Measurements from ENCODE around the gene GLRX. TPM values are rescaled to one million over a fixed set of nuclear protein-coding genes. Genes with fewer than 3 reads are reported as not detected.

The GLRX gene
- total RNA-seq, 2 experiments from 2014 or later: 52.9 to 80.5 TPM

DNA sequence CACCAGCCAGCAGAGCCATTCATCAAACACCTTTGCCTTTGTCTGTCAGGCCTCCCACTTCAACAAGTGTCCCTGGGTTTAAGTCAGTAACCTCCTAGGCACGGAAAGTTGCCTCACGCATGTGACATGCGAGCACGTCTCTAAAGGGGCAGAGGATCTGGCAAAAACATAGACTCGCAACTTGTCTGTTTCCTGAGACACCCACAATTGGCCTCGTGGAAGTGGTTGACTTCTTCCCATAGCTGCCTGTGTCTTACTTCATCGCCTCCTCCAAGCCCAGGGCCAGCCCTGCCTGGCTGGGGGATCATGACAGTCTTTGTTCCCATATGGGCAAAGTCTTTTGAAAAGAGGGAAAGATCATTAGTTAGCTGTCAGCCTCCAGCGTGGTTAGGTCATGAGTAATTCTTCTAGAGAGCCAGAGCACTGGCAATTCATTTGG, 35.5 kb upstream of the GLRX start:
- TF ChIP-seq EZH2phosphoT487 (IDR thresholded peaks at IDR 0.05; ENCODE audit: borderline replicate concordance, low read depth, low read length) (no peak), CTCF (conservative IDR thresholded peaks at IDR 0.05; ENCODE audit: low read length) (no peak)
- Histone ChIP-seq H2AFZ (ENCODE audit: low read length) (no peak overlapping the region), H3K9me3 (ENCODE audit: low read length) (no peaks in the 10 kb centered on the region), H3K4me1 (ENCODE audit: insufficient read depth, low read length, poor library complexity, severe bottlenecking) (peaks cover 15% of the 10 kb centered on the region), H3K36me3 (ENCODE audit: insufficient read depth, low read length) (no peaks in the 10 kb centered on the region), H3K27ac (ENCODE audit: low read depth, low read length, poor library complexity, severe bottlenecking) (no peak overlapping the region), H3K4me2 (ENCODE audit: low read length) (no peak overlapping the region), H3K4me3 (ENCODE audit: low read depth, low read length, poor library complexity, severe bottlenecking) (no peak overlapping the region), H3K79me2 (ENCODE audit: insufficient read depth, low read depth, low read length) (no peaks in the 10 kb centered on the region), H3K9me2 (ENCODE audit: insufficient read depth, low read length) (no peaks in the 10 kb centered on the region), H4K20me1 (ENCODE audit: insufficient read depth, low read length) (no peaks in the 10 kb centered on the region)
- BruUV-seq (replicated peaks): no TSS peak
- CTCF ChIA-PET (ENCODE audit: unreplicated experiment): no interaction called here
- DNase-seq (ENCODE audit: low spot score): no peak
- POLR2A ChIA-PET: no interaction called here
- intact Hi-C loops (cut with micrococcal nuclease; ENCODE audit: unreplicated experiment): loop anchor here (1.0 to 10.0 kb wide), 4 partner anchors 103 to 743 kb away; partner anchors contain the start of gene ELL2

DNA sequence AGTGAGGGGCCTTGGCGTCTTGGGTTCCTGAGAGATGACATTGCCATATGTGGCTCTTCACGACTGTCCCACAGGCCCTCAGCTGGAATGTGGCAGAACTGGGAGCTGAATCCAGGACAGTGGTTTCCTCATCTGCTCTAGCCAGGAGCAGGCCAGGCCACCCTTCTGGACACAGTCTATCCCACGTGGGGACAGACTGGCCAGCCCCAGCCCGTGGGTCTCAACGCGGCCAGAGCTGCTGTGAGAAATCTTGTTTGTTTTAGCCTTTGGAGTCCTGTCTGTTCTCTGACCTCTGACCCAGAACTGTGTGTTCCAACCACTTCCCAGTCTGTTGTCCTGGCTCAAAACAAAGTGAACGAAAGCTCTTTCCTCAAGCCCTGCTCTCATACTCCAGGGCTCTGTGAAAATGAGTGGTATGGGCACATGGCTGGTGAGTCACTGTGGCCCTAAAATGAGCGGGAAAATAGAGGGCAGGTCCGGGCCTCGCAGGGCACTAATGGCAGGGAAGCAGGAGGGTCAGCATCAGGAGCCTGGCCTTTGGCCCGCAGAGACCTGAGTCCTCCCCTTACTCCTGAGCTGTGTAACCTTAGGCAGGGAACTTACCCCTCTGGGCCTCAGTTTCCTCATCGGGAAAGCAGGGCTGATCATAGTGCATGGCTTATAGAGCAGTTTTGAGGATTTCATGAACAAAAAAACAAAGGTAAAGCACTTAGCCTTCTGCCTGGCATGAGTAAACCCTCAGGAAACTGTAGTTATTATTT, 34.8 kb upstream of the GLRX start:
- no peak overlapping the region for H2AFZ ChIP-seq (ENCODE audit: low read length)
- intact Hi-C loops (cut with micrococcal nuclease; ENCODE audit: unreplicated experiment): loop anchor here (10.0 kb wide), 1 partner anchor 587 kb away; no protein-coding TSS in a partner anchor
- POLR2A ChIA-PET: interaction anchor here (0.6 to 0.7 kb wide), 3 partner anchors 87 to 1877 kb away, joined by 3 read pairs; no protein-coding TSS in a partner anchor

More for the DNA sequence above, 34.8 kb upstream of the GLRX start:
- DNase-seq (ENCODE audit: low spot score): no peak
- CTCF ChIA-PET (ENCODE audit: unreplicated experiment): no interaction called here
- no peak overlapping the region for H3K4me3 ChIP-seq (ENCODE audit: low read depth, low read length, poor library complexity, severe bottlenecking)
- no peak for TF ChIP-seq CTCF (conservative IDR thresholded peaks at IDR 0.05; ENCODE audit: low read length)
- TF ChIP-seq EZH2phosphoT487 (IDR thresholded peaks at IDR 0.05; ENCODE audit: borderline replicate concordance, low read depth, low read length): no peak
- H3K36me3 ChIP-seq (ENCODE audit: insufficient read depth, low read length): no peaks in the 10 kb centered on the region
- no peaks in the 10 kb centered on the region for H3K9me2 ChIP-seq (ENCODE audit: insufficient read depth, low read length)
- no TSS peak for BruUV-seq (replicated peaks)
- no peaks in the 10 kb centered on the region for H3K9me3 ChIP-seq (ENCODE audit: low read length)
- H3K79me2 ChIP-seq (ENCODE audit: insufficient read depth, low read depth, low read length): no peaks in the 10 kb centered on the region
- peaks cover 15% of the 10 kb centered on the region for H3K4me1 ChIP-seq (ENCODE audit: insufficient read depth, low read length, poor library complexity, severe bottlenecking)
- H4K20me1 ChIP-seq (ENCODE audit: insufficient read depth, low read length): no peaks in the 10 kb centered on the region
- no peak overlapping the region for H3K4me2 ChIP-seq (ENCODE audit: low read length)
- no peak overlapping the region for H3K27ac ChIP-seq (ENCODE audit: low read depth, low read length, poor library complexity, severe bottlenecking)
